Tibial nerve (tissue), 4 donors: ENCODE measurements around the gene TOMM20. TPM values are rescaled to one million over a fixed set of nuclear protein-coding genes. Genes with fewer than 3 reads are reported as not detected.

Experiments
- DNase-seq, 2 donors: peaks; one replicate each; pipeline ENCODE4 v3.0.0-alpha.2; 2019; ENCODE audit warnings: low spot score in 2 of 2
- H3K27ac ChIP-seq, 4 donors: fragments of 200-600 bp; sonication (generic) in 3 of 4; one replicate each; pipeline ENCODE4 v1.5.1; 2017 to 2019; ENCODE audit warnings: mild to moderate bottlenecking in 1 of 4
- H3K27me3 ChIP-seq, 2 donors: fragments of 200-600 bp; sonication (generic) in 1 of 2; one replicate each; pipeline versions ENCODE4 v1.5.1 to v1.6.0; 2017 to 2019
- H3K36me3 ChIP-seq, 3 donors: fragments of 200-600 bp; sonication (generic); one replicate each; pipeline ENCODE4 v1.5.1; 2018 to 2019
- H3K4me1 ChIP-seq, 4 donors: fragments of 200-600 bp; sonication (generic) in 3 of 4; one replicate each; pipeline ENCODE4 v1.5.1; 2017 to 2019
- H3K4me3 ChIP-seq, 4 donors: fragments of 200-600 bp; sonication (generic) in 3 of 4; one replicate each; pipeline ENCODE4 v1.5.1; 2017 to 2019; ENCODE audit warnings: mild to moderate bottlenecking in 1 of 4, moderate library complexity in 1 of 4
- H3K9me3 ChIP-seq, 4 donors: fragments of 200-600 bp; sonication (generic) in 3 of 4; one replicate each; pipeline ENCODE4 v1.5.1; 2017 to 2019
- EP300 ChIP-seq, 2 donors: sonication (generic); formaldehyde crosslinking; IDR thresholded peaks; one replicate each; pipeline ENCODE4 v1.6.1; 2017; ENCODE audit warnings: antibody characterized with exemption in 2 of 2, mild to moderate bottlenecking in 1 of 2
- POLR2A ChIP-seq, 2 donors: fragments of 450-650 bp; IDR thresholded peaks; one replicate each; pipeline ENCODE4 v1.6.1; 2017; ENCODE audit warnings: antibody characterized with exemption in 2 of 2, mild to moderate bottlenecking in 2 of 2, moderate library complexity in 2 of 2
- WGBS, 2 donors: methylation state at CpG; one replicate each; pipeline ENCODE4 v1.1.5; 2018; 5-methylcytosine and 5-hydroxymethylcytosine counted together
- total RNA-seq, 4 donors: library from RNA; depleted of rRNA; stranded (reverse); fragments of >200 nt; gene quantifications; one replicate each; pipeline ENCODE4 v1.1.0, GENCODE V29; 2016
- TF ChIP-seq, protein P1 (sequence below), 5 experiments: fragments of 200-600 bp in 3 of 5; fragments of 450-650 bp in 2 of 5; sonication (generic) in 3 of 5; IDR thresholded peaks; one replicate each; pipeline ENCODE4 v1.5.1; 2016 to 2019; ENCODE audit warnings: antibody characterized with exemption in 5 of 5, mild to moderate bottlenecking in 3 of 5, moderate library complexity in 2 of 5

TOMM20 gene
- 100 to 1,000 TPM in 1 of 4 donors, 10 to 100 TPM in 3; 57.6 to 105 (median 83.1) TPM for total RNA-seq

DNA sequence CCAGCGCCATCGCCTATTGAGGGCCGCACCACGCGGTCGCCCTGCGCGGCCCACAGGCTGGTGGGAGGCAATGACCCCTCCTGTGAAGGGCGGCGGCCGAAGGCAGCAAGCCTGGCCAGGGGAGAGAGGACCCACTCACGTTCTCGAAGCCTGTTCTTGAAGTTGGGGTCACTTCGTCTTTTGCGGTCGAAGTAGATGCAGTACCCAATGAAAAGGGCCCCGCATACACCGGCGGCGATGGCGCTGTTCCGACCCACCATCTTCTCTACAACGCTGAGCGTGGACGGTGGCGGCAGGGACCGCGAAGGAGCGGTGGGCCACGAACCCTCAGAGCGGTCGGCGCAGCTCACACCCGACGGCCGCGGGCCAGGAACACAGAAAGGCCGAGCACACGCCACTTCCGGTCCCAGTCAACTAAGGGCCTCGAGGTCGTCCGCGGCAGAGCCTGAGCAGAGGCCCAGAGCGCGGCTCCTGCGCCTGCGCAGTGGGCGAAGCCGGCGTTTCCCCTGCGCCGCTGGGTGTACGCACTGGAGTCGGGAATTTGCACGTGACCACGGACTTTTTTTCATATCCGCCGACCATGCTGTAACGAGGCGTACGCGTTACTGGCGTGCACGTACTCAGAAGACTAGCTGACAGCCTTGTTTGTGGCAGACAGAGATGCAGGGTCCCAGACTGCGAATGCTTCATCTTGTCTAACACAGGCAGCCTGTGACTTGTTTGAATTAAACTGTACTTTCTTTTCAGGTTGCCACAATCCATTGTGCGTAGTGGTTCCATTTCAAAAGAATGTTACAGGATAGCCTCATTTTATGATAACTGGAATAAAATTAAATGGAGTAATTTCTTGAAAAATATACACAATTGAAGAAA, at the start of gene TOMM20:
Gene TOMM20 (minus strand): TSS at position 382 of the 873 bp plus-strand sequence. CDS start 122 bp downstream, at position 260.
- Histone ChIP-seq H3K4me1 (peaks cover 0 to 44% (median 24%) of the 10 kb centered on the region in 4 donors), H3K9me3 (no peaks in the 10 kb centered on the region), H3K36me3 (peaks cover 0 to 45% (median 0%) of the 10 kb centered on the region in 3 donors), H3K4me3 (peak within 1 kb of the TSS; percentile 74 to 96 (median 90)), H3K27ac (peak within 1 kb of the TSS; percentile 81 to 94 (median 90)), H3K27me3 (no peaks in the 10 kb centered on the region)
- WGBS, 2 donors = 2 to 5% methylated on average over 13 to 45 of the region's 67 CpGs
- DNase-seq = peak; percentile 84 to 87
- TF ChIP-seq, protein P1, sequence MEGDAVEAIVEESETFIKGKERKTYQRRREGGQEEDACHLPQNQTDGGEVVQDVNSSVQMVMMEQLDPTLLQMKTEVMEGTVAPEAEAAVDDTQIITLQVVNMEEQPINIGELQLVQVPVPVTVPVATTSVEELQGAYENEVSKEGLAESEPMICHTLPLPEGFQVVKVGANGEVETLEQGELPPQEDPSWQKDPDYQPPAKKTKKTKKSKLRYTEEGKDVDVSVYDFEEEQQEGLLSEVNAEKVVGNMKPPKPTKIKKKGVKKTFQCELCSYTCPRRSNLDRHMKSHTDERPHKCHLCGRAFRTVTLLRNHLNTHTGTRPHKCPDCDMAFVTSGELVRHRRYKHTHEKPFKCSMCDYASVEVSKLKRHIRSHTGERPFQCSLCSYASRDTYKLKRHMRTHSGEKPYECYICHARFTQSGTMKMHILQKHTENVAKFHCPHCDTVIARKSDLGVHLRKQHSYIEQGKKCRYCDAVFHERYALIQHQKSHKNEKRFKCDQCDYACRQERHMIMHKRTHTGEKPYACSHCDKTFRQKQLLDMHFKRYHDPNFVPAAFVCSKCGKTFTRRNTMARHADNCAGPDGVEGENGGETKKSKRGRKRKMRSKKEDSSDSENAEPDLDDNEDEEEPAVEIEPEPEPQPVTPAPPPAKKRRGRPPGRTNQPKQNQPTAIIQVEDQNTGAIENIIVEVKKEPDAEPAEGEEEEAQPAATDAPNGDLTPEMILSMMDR (IDR thresholded peaks at IDR 0.05) = peak in 2 of 5 experiments; percentile 22 to 43
- TF ChIP-seq EP300 (IDR thresholded peaks at IDR 0.05) (peak; percentile 74 to 92), POLR2A (IDR thresholded peaks at IDR 0.05) (peak; percentile 42 to 66)

DNA sequence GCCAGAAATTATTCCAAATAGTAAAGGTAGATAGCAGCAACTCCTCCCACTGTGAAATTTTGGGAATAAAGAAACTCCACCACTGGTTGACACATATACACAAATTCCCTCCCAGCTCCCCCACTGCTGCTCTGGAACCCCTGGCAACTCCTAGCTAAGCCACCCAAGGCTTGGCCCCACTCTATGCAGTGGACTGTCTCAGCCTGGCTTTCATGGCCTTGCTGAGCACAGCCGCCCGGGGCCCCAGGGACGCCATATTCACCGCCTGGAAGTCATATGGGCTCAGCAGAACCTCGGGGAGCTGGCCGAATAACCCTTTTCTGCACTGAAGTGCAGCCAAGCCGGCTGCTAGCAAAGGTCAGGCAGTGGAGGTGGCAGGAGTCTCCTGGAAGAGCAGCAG, 47.8 kb upstream of the TOMM20 start:
- TF ChIP-seq EP300 (IDR thresholded peaks at IDR 0.05) (no peak), POLR2A (IDR thresholded peaks at IDR 0.05) (no peak)
- TF ChIP-seq, protein P1 (IDR thresholded peaks at IDR 0.05) = no peak
- H3K4me1 ChIP-seq = no peaks in the 10 kb centered on the region
- WGBS, 2 donors = 70% methylated on average over 7 of the region's 7 CpGs

DNA sequence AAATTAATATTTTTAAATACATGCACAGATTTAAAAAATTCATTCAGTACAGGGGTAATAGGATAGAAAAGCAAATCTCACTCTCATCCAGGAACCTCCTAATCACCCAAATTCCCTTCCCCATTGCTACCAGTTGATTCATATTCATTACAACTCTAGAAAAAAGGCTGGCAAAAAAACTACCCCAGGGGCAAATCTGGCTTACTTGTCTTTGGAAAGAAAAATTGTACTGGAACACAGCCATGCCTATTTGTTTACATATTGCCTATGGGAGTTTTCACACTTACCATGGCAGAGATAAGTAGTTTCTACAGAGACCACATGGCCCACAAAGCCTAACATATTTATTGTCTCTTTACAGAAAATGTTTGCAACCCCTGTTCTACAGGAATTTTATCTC, 41.3 kb upstream of the TOMM20 start:
- TF ChIP-seq, protein P1 (IDR thresholded peaks at IDR 0.05) = no peak
- TF ChIP-seq EP300 (IDR thresholded peaks at IDR 0.05) = no peak
- TF ChIP-seq POLR2A (IDR thresholded peaks at IDR 0.05) = no peak
- Histone ChIP-seq H3K9me3 (no peaks in the 10 kb centered on the region), H3K4me3 (no peak overlapping the region), H3K27me3 (no peaks in the 10 kb centered on the region), H3K36me3 (peaks cover 0 to 70% (median 6%) of the 10 kb centered on the region in 3 donors), H3K27ac (no peak overlapping the region), H3K4me1 (no peaks in the 10 kb centered on the region)
- no peak for DNase-seq

More for the DNA sequence above, 47.8 kb upstream of the TOMM20 start:
- Histone ChIP-seq H3K36me3 (peaks cover 0 to 63% (median 18%) of the 10 kb centered on the region in 3 donors), H3K27ac (no peak overlapping the region), H3K9me3 (no peaks in the 10 kb centered on the region), H3K4me3 (no peak overlapping the region), H3K27me3 (no peaks in the 10 kb centered on the region)
- DNase-seq = no peak

DNA sequence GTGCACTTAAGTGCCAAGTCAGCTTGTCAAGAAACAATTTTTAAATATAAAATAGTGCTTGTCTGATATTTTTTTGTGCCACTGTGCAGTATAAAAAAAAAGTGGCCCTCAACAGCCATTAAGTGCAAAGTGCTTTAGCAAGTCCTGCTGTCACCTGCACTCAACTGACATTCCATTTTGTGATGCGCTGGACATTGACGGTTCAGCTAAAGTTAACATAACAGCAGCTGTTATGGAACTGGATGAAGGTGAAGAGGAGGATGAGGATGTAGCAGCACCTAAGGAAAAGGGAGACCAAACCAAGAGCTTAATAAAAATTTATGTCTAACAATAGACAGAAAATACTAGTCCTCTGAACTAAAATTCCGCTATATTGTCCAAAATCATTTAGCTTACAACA, 39.7 kb upstream of the TOMM20 start:
- H3K4me3 ChIP-seq = no peak overlapping the region
- peaks cover 0 to 56% (median 0%) of the 10 kb centered on the region in 3 donors for H3K36me3 ChIP-seq
- H3K9me3 ChIP-seq = no peaks in the 10 kb centered on the region
- WGBS, 2 donors = 91% methylated on average over 3 of the region's 3 CpGs
- TF ChIP-seq POLR2A (IDR thresholded peaks at IDR 0.05) (no peak), EP300 (IDR thresholded peaks at IDR 0.05) (no peak)
- TF ChIP-seq, protein P1 (IDR thresholded peaks at IDR 0.05) = no peak
- no peaks in the 10 kb centered on the region for H3K27me3 ChIP-seq
- H3K4me1 ChIP-seq = no peaks in the 10 kb centered on the region
- no peak for DNase-seq
- H3K27ac ChIP-seq = no peak overlapping the region
